Gastroesophageal sphincter (tissue), 3 donors: ENCODE results near the gene TRIM2.

Experiments used
- POLR2A ChIP-seq, 2 donors: fragments of 450-650 bp; IDR thresholded peaks; one replicate each; pipeline ENCODE4 v1.6.1; 2017; ENCODE audit warnings: antibody characterized with exemption in 2 of 2, mild to moderate bottlenecking in 2 of 2, moderate library complexity in 1 of 2
- POLR2AphosphoS5 ChIP-seq: sonication (generic); formaldehyde crosslinking; IDR thresholded peaks from one replicate; pipeline ENCODE4 v1.6.1; 2017; ENCODE audit warnings: antibody characterized with exemption
- TF ChIP-seq, protein P1 (sequence below), 4 experiments: fragments of 200-600 bp in 2 of 4; fragments of 450-650 bp in 2 of 4; sonication (generic) in 1 of 4; IDR thresholded peaks; one replicate each; pipeline ENCODE4 v1.5.1; 2017 to 2019; ENCODE audit warnings: antibody characterized with exemption in 4 of 4, mild to moderate bottlenecking in 2 of 4, moderate library complexity in 2 of 4

DNA sequence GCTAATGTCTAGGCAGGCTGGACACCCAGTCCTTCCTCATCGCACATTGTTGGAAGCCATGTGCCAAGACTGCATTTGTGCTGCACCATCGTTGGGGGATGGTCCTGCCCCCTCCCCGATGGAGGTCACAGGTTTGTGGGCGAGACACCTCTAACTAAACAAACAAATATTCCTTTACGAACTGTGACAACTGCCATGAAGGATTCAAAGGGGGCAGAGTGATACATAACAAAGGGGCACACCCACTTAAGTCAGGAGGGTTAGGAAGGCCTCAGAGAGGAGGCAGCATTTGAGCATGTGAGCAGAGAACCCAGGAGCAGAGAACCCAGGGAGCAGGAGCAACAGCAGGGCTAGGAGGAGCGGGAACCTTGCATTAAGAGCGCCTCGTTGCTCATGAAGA is 37.1 kb downstream of the TRIM2 start:
- no peak for TF ChIP-seq POLR2AphosphoS5
- TF ChIP-seq, protein P1, sequence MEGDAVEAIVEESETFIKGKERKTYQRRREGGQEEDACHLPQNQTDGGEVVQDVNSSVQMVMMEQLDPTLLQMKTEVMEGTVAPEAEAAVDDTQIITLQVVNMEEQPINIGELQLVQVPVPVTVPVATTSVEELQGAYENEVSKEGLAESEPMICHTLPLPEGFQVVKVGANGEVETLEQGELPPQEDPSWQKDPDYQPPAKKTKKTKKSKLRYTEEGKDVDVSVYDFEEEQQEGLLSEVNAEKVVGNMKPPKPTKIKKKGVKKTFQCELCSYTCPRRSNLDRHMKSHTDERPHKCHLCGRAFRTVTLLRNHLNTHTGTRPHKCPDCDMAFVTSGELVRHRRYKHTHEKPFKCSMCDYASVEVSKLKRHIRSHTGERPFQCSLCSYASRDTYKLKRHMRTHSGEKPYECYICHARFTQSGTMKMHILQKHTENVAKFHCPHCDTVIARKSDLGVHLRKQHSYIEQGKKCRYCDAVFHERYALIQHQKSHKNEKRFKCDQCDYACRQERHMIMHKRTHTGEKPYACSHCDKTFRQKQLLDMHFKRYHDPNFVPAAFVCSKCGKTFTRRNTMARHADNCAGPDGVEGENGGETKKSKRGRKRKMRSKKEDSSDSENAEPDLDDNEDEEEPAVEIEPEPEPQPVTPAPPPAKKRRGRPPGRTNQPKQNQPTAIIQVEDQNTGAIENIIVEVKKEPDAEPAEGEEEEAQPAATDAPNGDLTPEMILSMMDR (IDR thresholded peaks at IDR 0.05), result no peak
- no peak for TF ChIP-seq POLR2A (IDR thresholded peaks at IDR 0.05)
